Neural cell (in vitro differentiated cells): ENCODE data around the gene USP32. TPM values are rescaled to one million over a fixed set of nuclear protein-coding genes. Genes with fewer than 3 reads are reported as not detected.

Experiments used
- H2AFZ ChIP-seq: fragments of 200-600, 300-800 bp; sonication (generic), shearing (Covaris generic); 2 replicates; pipeline ENCODE4 v1.6.0; 2014; ENCODE audit warnings: low read depth, mild to moderate bottlenecking, antibody characterized with exemption, low read length, moderate library complexity
- H3F3A ChIP-seq: fragments of 200-600 bp; shearing (Covaris generic); 2 replicates; pipeline ENCODE4 v1.6.1; 2016; ENCODE audit warnings: mild to moderate bottlenecking, moderate library complexity, mixed read lengths, antibody characterized with exemption, low read length; ENCODE audit not compliant: insufficient read depth, poor library complexity, severe bottlenecking
- H3K27ac ChIP-seq: fragments of 200-600, 300-800 bp; sonication (generic), shearing (Covaris generic); 2 replicates; pipeline ENCODE4 v1.5.1; 2014; ENCODE audit warnings: mild to moderate bottlenecking, low read length, moderate library complexity
- H3K27me3 ChIP-seq: fragments of 300-800, 200-600 bp; sonication (generic), shearing (Covaris generic); 2 replicates; pipeline ENCODE4 v1.6.0; 2014; ENCODE audit warnings: mild to moderate bottlenecking, low read depth, low read length, moderate library complexity; ENCODE audit not compliant: insufficient read depth
- H3K36me3 ChIP-seq: fragments of 300-800, 200-600 bp; sonication (generic), shearing (Covaris generic); 2 replicates; pipeline ENCODE4 v1.5.1; 2014; ENCODE audit warnings: mild to moderate bottlenecking, antibody characterized with exemption, low read length, moderate library complexity; ENCODE audit not compliant: insufficient read depth
- H3K4me2 ChIP-seq: fragments of 300-800, 200-600 bp; sonication (generic), shearing (Covaris generic); 2 replicates; pipeline ENCODE4 v1.6.0; 2014; ENCODE audit warnings: mild to moderate bottlenecking, low read length
- H3K4me3 ChIP-seq: fragments of 300-800, 200-600 bp; sonication (generic), shearing (Covaris generic); 2 replicates; pipeline ENCODE4 v1.5.1; 2014; ENCODE audit warnings: mild to moderate bottlenecking, low read length, moderate library complexity
- H3K79me2 ChIP-seq: fragments of 200-600 bp; shearing (Covaris generic); replicated peaks from 2 replicates; pipeline ENCODE4 v1.6.0; 2014; ENCODE audit warnings: mild to moderate bottlenecking, low read length, moderate library complexity; ENCODE audit not compliant: insufficient read depth
- H3K9ac ChIP-seq: fragments of 300-800, 200-600 bp; sonication (generic), shearing (Covaris generic); 2 replicates; pipeline ENCODE4 v1.6.1; 2016; ENCODE audit warnings: mild to moderate bottlenecking, low read length, mixed read lengths
- H3K9me2 ChIP-seq: fragments of 200-600 bp; shearing (Covaris generic); 2 replicates; pipeline ENCODE4 v1.6.1; 2016; ENCODE audit warnings: mild to moderate bottlenecking, low read length, mixed read lengths; ENCODE audit not compliant: insufficient read depth
- H3K9me3 ChIP-seq: fragments of 200-600, 300-800 bp; sonication (generic), shearing (Covaris generic); 2 replicates; pipeline ENCODE4 v1.6.1; 2016; ENCODE audit warnings: mild to moderate bottlenecking, mixed run types, low read length, moderate library complexity, mixed read lengths
- H4K20me1 ChIP-seq: fragments of 200-600 bp; shearing (Covaris generic); 2 replicates; pipeline ENCODE4 v1.6.1; 2016; ENCODE audit warnings: mild to moderate bottlenecking, mixed run types; ENCODE audit not compliant: insufficient read depth
- EP300 ChIP-seq: fragments of 450-650 bp; conservative IDR thresholded peaks from 2 replicates; pipeline ENCODE4 v1.6.1; 2014; ENCODE audit warnings: antibody characterized with exemption, mild to moderate bottlenecking, moderate library complexity; ENCODE audit not compliant: poor library complexity, severe bottlenecking
- MXI1 ChIP-seq: fragments of 450-650 bp; conservative IDR thresholded peaks from 2 replicates; pipeline ENCODE4 v1.6.1; 2014; ENCODE audit warnings: antibody characterized with exemption, mild to moderate bottlenecking; ENCODE audit not compliant: poor library complexity, severe bottlenecking
- POLR2AphosphoS5 ChIP-seq: IDR thresholded peaks from 2 replicates; pipeline ENCODE4 v1.6.1; 2012
- RAD21 ChIP-seq: fragments of 450-650 bp; conservative IDR thresholded peaks from 2 replicates; pipeline ENCODE4 v1.6.1; 2014; ENCODE audit warnings: antibody characterized with exemption, mild to moderate bottlenecking, moderate library complexity
- REST ChIP-seq: IDR thresholded peaks from 2 replicates; pipeline ENCODE4 v1.6.1; 2012; ENCODE audit warnings: borderline replicate concordance
- SMC3 ChIP-seq: fragments of 450-650 bp; conservative IDR thresholded peaks from 2 replicates; pipeline ENCODE4 v1.6.1; 2014; ENCODE audit warnings: antibody characterized with exemption, mild to moderate bottlenecking, moderate library complexity; ENCODE audit not compliant: poor library complexity
- TAF1 ChIP-seq: IDR thresholded peaks from 2 replicates; pipeline ENCODE4 v1.6.1; 2012; ENCODE audit warnings: low read depth
- polyA plus RNA-seq: library from polyadenylated mRNA; depleted of rRNA; stranded (reverse); fragments of >200 nt; gene quantifications from 2 replicates; pipeline ENCODE4 v1.2.3, GENCODE V29; 2014
- TF ChIP-seq, protein P1 (sequence below): fragments of 450-650 bp; IDR thresholded peaks from 2 replicates; pipeline ENCODE4 v1.5.1; 2014; ENCODE audit warnings: antibody characterized with exemption, mild to moderate bottlenecking, moderate library complexity; ENCODE audit not compliant: poor library complexity, severe bottlenecking

Gene USP32
- polyA plus RNA-seq, 1 donor from 2014 or later: 25.7 TPM

DNA sequence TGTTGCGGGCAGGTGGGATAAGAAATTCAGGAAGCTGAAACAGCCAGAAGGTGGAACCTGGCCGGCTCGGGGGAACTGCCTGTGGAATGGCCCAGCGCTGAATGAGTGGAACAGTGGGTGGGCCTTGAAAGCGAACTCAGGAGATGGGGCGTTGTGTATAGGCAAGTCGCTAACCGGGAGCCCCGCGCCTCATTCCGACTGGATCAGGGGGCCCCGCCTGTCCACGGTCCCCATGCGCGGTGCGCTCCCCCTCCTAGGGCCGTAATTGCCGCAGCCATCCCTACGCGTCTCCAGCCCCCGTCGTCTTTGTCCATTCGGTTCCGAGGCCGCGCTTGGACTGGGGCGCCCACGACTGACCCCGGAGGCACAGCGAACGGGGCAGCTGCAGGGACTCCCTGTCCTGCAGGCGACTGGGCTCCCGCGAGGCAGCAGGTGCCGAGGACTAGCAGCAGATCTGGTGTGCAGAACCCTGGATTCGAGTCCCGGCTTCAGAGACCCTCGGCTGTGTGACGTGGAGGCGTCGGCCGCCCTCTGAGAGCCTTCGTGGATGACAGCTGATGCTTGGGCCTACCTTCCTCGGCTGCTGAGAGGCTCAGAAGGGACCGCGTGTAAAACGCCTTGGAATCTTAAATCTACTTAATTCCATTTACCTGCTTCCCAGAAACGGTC is 253.0 kb downstream of the USP32 start:
- no peak overlapping the region for H2AFZ ChIP-seq
- TF ChIP-seq EP300 (no peak), POLR2AphosphoS5 (no peak), RAD21 (no peak), TAF1 (no peak), REST (no peak)
- H3K9me2 ChIP-seq: no peaks in the 10 kb centered on the region
- H3K36me3 ChIP-seq: no peaks in the 10 kb centered on the region
- no peaks in the 10 kb centered on the region for H3F3A ChIP-seq
- H3K4me2 ChIP-seq: no peak overlapping the region
- H3K4me3 ChIP-seq: no peak overlapping the region
- H3K9me3 ChIP-seq: no peaks in the 10 kb centered on the region
- H3K27me3 ChIP-seq: peaks cover 57% of the 10 kb centered on the region
- H3K27ac ChIP-seq: no peak overlapping the region
- no peaks in the 10 kb centered on the region for H4K20me1 ChIP-seq
- H3K9ac ChIP-seq: no peak overlapping the region
- H3K79me2 ChIP-seq: no peaks in the 10 kb centered on the region

DNA sequence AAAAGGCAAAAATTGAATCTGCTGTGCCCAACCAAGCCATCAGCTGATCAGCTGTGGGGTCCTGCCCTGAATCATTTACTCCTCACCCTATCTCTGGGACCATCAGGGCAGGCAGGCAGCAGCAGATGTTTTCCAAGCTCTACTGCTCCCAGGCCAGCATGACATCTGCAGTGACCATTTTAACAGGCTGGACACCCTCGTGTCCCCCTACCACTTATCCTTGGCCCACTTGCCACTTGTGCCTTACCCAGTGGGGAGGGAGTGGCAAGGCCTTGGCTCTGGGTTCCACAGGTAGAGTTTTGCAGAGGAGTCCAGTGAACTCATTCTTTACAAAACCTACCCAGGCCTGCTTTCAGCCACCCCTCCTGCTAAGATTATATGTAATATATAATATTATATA is 254.2 kb downstream of the USP32 start:
- TF ChIP-seq TAF1: no peak
- no peak for TF ChIP-seq RAD21
- TF ChIP-seq, protein P1, sequence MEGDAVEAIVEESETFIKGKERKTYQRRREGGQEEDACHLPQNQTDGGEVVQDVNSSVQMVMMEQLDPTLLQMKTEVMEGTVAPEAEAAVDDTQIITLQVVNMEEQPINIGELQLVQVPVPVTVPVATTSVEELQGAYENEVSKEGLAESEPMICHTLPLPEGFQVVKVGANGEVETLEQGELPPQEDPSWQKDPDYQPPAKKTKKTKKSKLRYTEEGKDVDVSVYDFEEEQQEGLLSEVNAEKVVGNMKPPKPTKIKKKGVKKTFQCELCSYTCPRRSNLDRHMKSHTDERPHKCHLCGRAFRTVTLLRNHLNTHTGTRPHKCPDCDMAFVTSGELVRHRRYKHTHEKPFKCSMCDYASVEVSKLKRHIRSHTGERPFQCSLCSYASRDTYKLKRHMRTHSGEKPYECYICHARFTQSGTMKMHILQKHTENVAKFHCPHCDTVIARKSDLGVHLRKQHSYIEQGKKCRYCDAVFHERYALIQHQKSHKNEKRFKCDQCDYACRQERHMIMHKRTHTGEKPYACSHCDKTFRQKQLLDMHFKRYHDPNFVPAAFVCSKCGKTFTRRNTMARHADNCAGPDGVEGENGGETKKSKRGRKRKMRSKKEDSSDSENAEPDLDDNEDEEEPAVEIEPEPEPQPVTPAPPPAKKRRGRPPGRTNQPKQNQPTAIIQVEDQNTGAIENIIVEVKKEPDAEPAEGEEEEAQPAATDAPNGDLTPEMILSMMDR: no peak
- no peak for TF ChIP-seq EP300
- TF ChIP-seq REST: no peak
- no peak for TF ChIP-seq MXI1
- no peak for TF ChIP-seq SMC3
- Histone ChIP-seq H3K9me2 (no peaks in the 10 kb centered on the region), H4K20me1 (no peaks in the 10 kb centered on the region), H3K9me3 (no peaks in the 10 kb centered on the region), H3K4me3 (no peak overlapping the region), H3K79me2 (no peaks in the 10 kb centered on the region), H3K27me3 (peaks cover 57% of the 10 kb centered on the region), H3K4me2 (no peak overlapping the region), H3K27ac (no peak overlapping the region), H3F3A (no peaks in the 10 kb centered on the region), H3K9ac (no peak overlapping the region), H2AFZ (no peak overlapping the region), H3K36me3 (no peaks in the 10 kb centered on the region)
